ENCODE results near the gene PRKRA.

The PRKRA gene

DNA sequence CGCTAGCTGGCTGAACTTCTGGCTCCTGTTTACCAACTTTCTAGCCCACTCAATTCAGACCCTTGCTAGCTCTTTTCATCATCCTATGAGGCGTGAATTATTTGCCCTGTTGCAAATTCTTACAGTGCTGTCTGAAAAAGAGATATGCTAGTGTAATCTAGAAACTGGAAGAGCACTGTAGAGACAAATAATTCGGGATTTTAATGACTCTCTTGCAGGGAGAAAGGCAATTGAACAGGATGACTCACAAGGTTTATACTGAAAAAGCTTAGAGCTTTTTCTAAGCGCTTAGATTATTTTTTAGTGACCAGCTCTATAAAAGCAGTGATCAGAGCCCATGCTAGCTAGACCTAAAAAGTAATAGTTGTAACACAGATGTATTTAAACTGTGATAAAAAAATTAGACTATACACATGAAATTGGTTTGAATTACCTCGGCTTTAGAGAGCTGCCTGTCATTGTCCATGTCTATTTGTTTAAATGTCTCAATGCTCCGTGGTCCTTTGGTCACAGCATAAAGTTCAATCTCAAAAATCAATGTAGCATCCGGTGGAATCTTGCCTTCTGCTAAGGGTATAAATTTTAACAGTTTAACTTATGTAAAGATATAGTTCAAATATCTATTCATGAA, 18.4 kb upstream of the PRKRA start:
- WGBS, 2 experiments, result 93 to 96% methylated on average over 6 to 7 of the region's 7 CpGs
- no peak overlapping the region for H3K4me3 ChIP-seq (ENCODE audit: insufficient read depth, low read depth, low read length)
- H3K36me3 ChIP-seq (ENCODE audit: control insufficient read depth, insufficient read depth, low read length), result peaks cover 9% of the 10 kb centered on the region
- no peaks in the 10 kb centered on the region for H3K4me1 ChIP-seq (ENCODE audit: control insufficient read depth, insufficient read depth, low read length)
- H3K27ac ChIP-seq (ENCODE audit: insufficient read depth, low read depth, low read length, poor library complexity, severe bottlenecking), result no peak overlapping the region
- H3K9me3 ChIP-seq (ENCODE audit: control insufficient read depth, low read length), result no peaks in the 10 kb centered on the region
- no peaks in the 10 kb centered on the region for H3K27me3 ChIP-seq (ENCODE audit: control insufficient read depth, insufficient read depth, low read length, poor library complexity, severe bottlenecking)

DNA sequence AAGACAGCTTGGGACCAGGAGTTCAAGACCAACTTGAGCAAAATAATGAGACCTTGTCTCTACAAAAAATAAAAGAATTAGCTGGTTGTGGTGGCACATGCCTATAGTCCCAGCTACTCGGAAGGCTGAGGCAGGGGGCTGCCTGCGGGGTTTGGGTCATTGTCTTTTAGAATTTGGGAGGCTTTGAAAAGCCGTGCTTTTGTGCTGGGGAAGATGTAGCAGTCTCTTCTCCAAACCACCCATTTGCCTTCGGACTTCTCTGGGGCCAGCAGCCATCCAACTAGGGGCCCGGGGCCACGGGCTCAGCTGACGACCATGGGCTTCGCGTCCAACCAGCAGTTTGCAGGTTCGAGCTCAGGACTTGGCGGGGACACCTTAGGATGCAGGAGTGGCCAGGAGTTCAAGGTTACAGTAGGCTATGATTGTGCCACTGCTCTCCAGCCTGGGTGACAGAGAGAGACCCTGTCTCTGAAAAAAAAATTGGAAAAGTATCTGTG, 6.5 kb upstream of the PRKRA start:
- no peaks in the 10 kb centered on the region for H3K36me3 ChIP-seq (ENCODE audit: control insufficient read depth, insufficient read depth, low read length)
- H3K27ac ChIP-seq (ENCODE audit: insufficient read depth, low read depth, low read length, poor library complexity, severe bottlenecking), result no peak overlapping the region
- H3K27me3 ChIP-seq (ENCODE audit: control insufficient read depth, insufficient read depth, low read length, poor library complexity, severe bottlenecking), result no peaks in the 10 kb centered on the region
- H3K4me1 ChIP-seq (ENCODE audit: control insufficient read depth, insufficient read depth, low read length), result no peaks in the 10 kb centered on the region
- H3K4me3 ChIP-seq (ENCODE audit: insufficient read depth, low read depth, low read length), result no peak overlapping the region
- 72 to 76% methylated on average over 11 of the region's 11 CpGs for WGBS, 2 experiments
- no peaks in the 10 kb centered on the region for H3K9me3 ChIP-seq (ENCODE audit: control insufficient read depth, low read length)

DNA sequence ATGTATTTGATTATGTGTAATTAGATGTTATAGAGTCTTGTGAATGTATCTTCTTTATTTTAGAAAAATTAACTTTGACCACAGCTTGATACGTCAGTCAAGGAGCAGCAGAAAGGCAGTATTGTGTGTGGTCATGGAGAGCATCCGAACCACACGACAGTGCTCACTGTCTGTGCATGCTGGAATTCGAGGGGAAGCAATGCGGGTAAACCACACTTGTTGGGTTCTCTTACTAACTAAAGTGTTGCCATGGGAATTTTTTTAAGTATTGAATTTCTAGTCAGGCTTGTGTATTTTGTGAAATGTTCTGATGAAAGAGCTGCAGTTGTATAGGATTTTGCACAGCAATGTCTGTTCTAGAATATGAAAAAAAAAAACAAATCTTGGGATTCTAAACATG, 5.0 kb upstream of the PRKRA start:
- Histone ChIP-seq H3K9me3 (ENCODE audit: control insufficient read depth, low read length) (no peaks in the 10 kb centered on the region), H3K36me3 (ENCODE audit: control insufficient read depth, insufficient read depth, low read length) (no peaks in the 10 kb centered on the region), H3K4me3 (ENCODE audit: insufficient read depth, low read depth, low read length) (no peak overlapping the region), H3K27me3 (ENCODE audit: control insufficient read depth, insufficient read depth, low read length, poor library complexity, severe bottlenecking) (no peaks in the 10 kb centered on the region), H3K27ac (ENCODE audit: insufficient read depth, low read depth, low read length, poor library complexity, severe bottlenecking) (no peak overlapping the region), H3K4me1 (ENCODE audit: control insufficient read depth, insufficient read depth, low read length) (no peaks in the 10 kb centered on the region)
- WGBS, 2 experiments, result 94 to 95% methylated on average over 5 of the region's 5 CpGs

GRCh38 chr2:178452870-178453269, 1.9 kb upstream of the PRKRA start:
- WGBS, 2 experiments, result 93 to 99% methylated on average over 3 to 5 of the region's 5 CpGs
- Histone ChIP-seq H3K9me3 (ENCODE audit: control insufficient read depth, low read length) (no peaks in the 10 kb centered on the region), H3K36me3 (ENCODE audit: control insufficient read depth, insufficient read depth, low read length) (peaks cover 8% of the 10 kb centered on the region), H3K4me3 (ENCODE audit: insufficient read depth, low read depth, low read length) (no peak overlapping the region), H3K27me3 (ENCODE audit: control insufficient read depth, insufficient read depth, low read length, poor library complexity, severe bottlenecking) (no peaks in the 10 kb centered on the region), H3K4me1 (ENCODE audit: control insufficient read depth, insufficient read depth, low read length) (peaks cover 15% of the 10 kb centered on the region), H3K27ac (ENCODE audit: insufficient read depth, low read depth, low read length, poor library complexity, severe bottlenecking) (no peak overlapping the region)

GRCh38 chr2:178452334-178452733, 1.4 kb upstream of the PRKRA start:
- H3K36me3 ChIP-seq (ENCODE audit: control insufficient read depth, insufficient read depth, low read length), result peaks cover 11% of the 10 kb centered on the region
- H3K4me3 ChIP-seq (ENCODE audit: insufficient read depth, low read depth, low read length), result no peak overlapping the region
- no peaks in the 10 kb centered on the region for H3K9me3 ChIP-seq (ENCODE audit: control insufficient read depth, low read length)
- H3K27ac ChIP-seq (ENCODE audit: insufficient read depth, low read depth, low read length, poor library complexity, severe bottlenecking), result no peak overlapping the region
- WGBS, 2 experiments, result no CpG with 5 or more reads among the region's 2 CpGs
- no peaks in the 10 kb centered on the region for H3K27me3 ChIP-seq (ENCODE audit: control insufficient read depth, insufficient read depth, low read length, poor library complexity, severe bottlenecking)
- peaks cover 15% of the 10 kb centered on the region for H3K4me1 ChIP-seq (ENCODE audit: control insufficient read depth, insufficient read depth, low read length)

DNA sequence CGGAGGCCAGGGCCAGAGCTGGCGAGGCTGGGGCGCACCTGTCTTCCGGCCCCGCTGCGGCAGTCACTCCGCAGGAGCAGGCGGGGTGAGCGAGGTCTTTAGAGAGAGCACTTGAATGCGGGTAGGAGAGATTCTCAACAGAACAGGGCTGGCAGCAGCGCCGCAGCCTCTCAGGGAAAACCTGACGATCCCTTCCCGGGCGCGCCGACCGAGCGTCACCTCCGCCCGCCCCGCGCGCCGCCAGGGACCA, 526 bp downstream of the PRKRA start:
- no peaks in the 10 kb centered on the region for H3K27me3 ChIP-seq (ENCODE audit: control insufficient read depth, insufficient read depth, low read length, poor library complexity, severe bottlenecking)
- H3K4me3 ChIP-seq (ENCODE audit: insufficient read depth, low read depth, low read length), result peak overlapping the region; percentile 73
- 1% methylated on average over 25 of the region's 25 CpGs for WGBS, 2 experiments
- peak overlapping the region; percentile 100 for H3K27ac ChIP-seq (ENCODE audit: insufficient read depth, low read depth, low read length, poor library complexity, severe bottlenecking)
- H3K36me3 ChIP-seq (ENCODE audit: control insufficient read depth, insufficient read depth, low read length), result peaks cover 22% of the 10 kb centered on the region
- H3K9me3 ChIP-seq (ENCODE audit: control insufficient read depth, low read length), result no peaks in the 10 kb centered on the region
- H3K4me1 ChIP-seq (ENCODE audit: control insufficient read depth, insufficient read depth, low read length), result peaks cover 15% of the 10 kb centered on the region

GRCh38 chr2:178449700-178450523, 1.1 kb downstream of the PRKRA start:
- Histone ChIP-seq H3K27ac (ENCODE audit: insufficient read depth, low read depth, low read length, poor library complexity, severe bottlenecking) (peak overlapping the region; percentile 100), H3K9me3 (ENCODE audit: control insufficient read depth, low read length) (no peaks in the 10 kb centered on the region), H3K4me3 (ENCODE audit: insufficient read depth, low read depth, low read length) (peak overlapping the region; percentile 73), H3K4me1 (ENCODE audit: control insufficient read depth, insufficient read depth, low read length) (peaks cover 15% of the 10 kb centered on the region), H3K27me3 (ENCODE audit: control insufficient read depth, insufficient read depth, low read length, poor library complexity, severe bottlenecking) (no peaks in the 10 kb centered on the region), H3K36me3 (ENCODE audit: control insufficient read depth, insufficient read depth, low read length) (peaks cover 28% of the 10 kb centered on the region)
- whole genome bisulfite sequencing, 2 experiments, result 27 to 30% methylated on average over 18 of the region's 18 CpGs

- WGBS, 2 experiments, result 94 to 97% methylated on average over 3 of the region's 4 CpGs
- Histone ChIP-seq H3K4me1 (ENCODE audit: control insufficient read depth, insufficient read depth, low read length) (peaks cover 15% of the 10 kb centered on the region), H3K27ac (ENCODE audit: insufficient read depth, low read depth, low read length, poor library complexity, severe bottlenecking) (no peak overlapping the region), H3K4me3 (ENCODE audit: insufficient read depth, low read depth, low read length) (peak overlapping the region; percentile 73), H3K9me3 (ENCODE audit: control insufficient read depth, low read length) (no peaks in the 10 kb centered on the region), H3K27me3 (ENCODE audit: control insufficient read depth, insufficient read depth, low read length, poor library complexity, severe bottlenecking) (no peaks in the 10 kb centered on the region), H3K36me3 (ENCODE audit: control insufficient read depth, insufficient read depth, low read length) (peaks cover 34% of the 10 kb centered on the region)
Observed at GRCh38 chr2:178448968-178449661, 1.9 kb downstream of the PRKRA start.

GRCh38 chr2:178441426-178441825, 9.5 kb downstream of the PRKRA start:
- no peaks in the 10 kb centered on the region for H3K9me3 ChIP-seq (ENCODE audit: control insufficient read depth, low read length)
- peaks cover 34% of the 10 kb centered on the region for H3K36me3 ChIP-seq (ENCODE audit: control insufficient read depth, insufficient read depth, low read length)
- no peaks in the 10 kb centered on the region for H3K4me1 ChIP-seq (ENCODE audit: control insufficient read depth, insufficient read depth, low read length)
- no peak overlapping the region for H3K27ac ChIP-seq (ENCODE audit: insufficient read depth, low read depth, low read length, poor library complexity, severe bottlenecking)
- WGBS, 2 experiments, result 80 to 100% methylated on average over 1 to 2 of the region's 2 CpGs
- no peak overlapping the region for H3K4me3 ChIP-seq (ENCODE audit: insufficient read depth, low read depth, low read length)
- no peaks in the 10 kb centered on the region for H3K27me3 ChIP-seq (ENCODE audit: control insufficient read depth, insufficient read depth, low read length, poor library complexity, severe bottlenecking)

DNA sequence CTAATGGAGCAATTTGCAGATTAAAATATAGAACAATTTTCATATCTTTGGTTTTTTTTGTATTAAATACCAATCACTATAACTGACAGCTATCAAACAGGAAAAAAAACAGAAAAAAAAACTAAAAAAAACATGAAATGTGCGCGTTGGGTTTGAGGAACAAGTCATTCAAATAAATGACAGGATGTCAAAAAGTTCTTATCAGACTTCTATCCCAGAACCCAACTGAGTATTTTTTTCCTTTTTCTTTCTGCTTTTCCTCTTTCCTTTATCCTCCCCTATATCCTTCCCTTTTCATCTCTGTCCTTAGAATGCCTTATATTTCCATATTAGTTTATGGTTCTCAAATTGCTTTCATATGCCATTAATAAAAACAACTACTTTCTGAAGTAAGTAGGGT, 14.3 kb downstream of the PRKRA start:
- H3K4me3 ChIP-seq (ENCODE audit: insufficient read depth, low read depth, low read length), result no peak overlapping the region
- H3K27me3 ChIP-seq (ENCODE audit: control insufficient read depth, insufficient read depth, low read length, poor library complexity, severe bottlenecking), result no peaks in the 10 kb centered on the region
- H3K27ac ChIP-seq (ENCODE audit: insufficient read depth, low read depth, low read length, poor library complexity, severe bottlenecking), result no peak overlapping the region
- 100% methylated on average over 2 of the region's 2 CpGs for WGBS, 2 experiments
- H3K9me3 ChIP-seq (ENCODE audit: control insufficient read depth, low read length), result no peaks in the 10 kb centered on the region
- peaks cover 30% of the 10 kb centered on the region for H3K36me3 ChIP-seq (ENCODE audit: control insufficient read depth, insufficient read depth, low read length)
- no peaks in the 10 kb centered on the region for H3K4me1 ChIP-seq (ENCODE audit: control insufficient read depth, insufficient read depth, low read length)
